HepG2 (cell line): Measurements from ENCODE around the gene LSM2. TPM values are rescaled to one million over a fixed set of nuclear protein-coding genes. Genes with fewer than 3 reads are reported as not detected.

ENCODE experiments used
- AFF4 ChIP-seq: sonication (generic); formaldehyde crosslinking; IDR thresholded peaks from 2 replicates; pipeline ENCODE4 v1.4.0; 2020; ENCODE audit warnings: missing genetic modification reagents
- ARID5B ChIP-seq: IDR thresholded peaks from 2 replicates; pipeline ENCODE4 v1.4.0; 2020; ENCODE audit warnings: mild to moderate bottlenecking, missing genetic modification reagents
- FOXM1 ChIP-seq: sonication (generic); formaldehyde crosslinking; IDR thresholded peaks from 2 replicates; pipeline ENCODE4 v1.5.0; 2020; ENCODE audit warnings: missing genetic modification reagents
- SRSF1 ChIP-seq: fragments of 200-400 bp; formaldehyde crosslinking; optimal IDR thresholded peaks from 2 replicates; pipeline ENCODE3; 2017; ENCODE audit warnings: mild to moderate bottlenecking, low read depth, low read length, moderate library complexity
- SRY ChIP-seq: sonication (generic); formaldehyde crosslinking; IDR thresholded peaks from 2 replicates; pipeline ENCODE4 v1.8.0; 2022; ENCODE audit warnings: mild to moderate bottlenecking, missing genetic modification reagents
- UBTF ChIP-seq: sonication (generic); formaldehyde crosslinking; IDR thresholded peaks from 2 replicates; pipeline ENCODE4 v1.4.0; 2020; ENCODE audit warnings: mild to moderate bottlenecking, missing genetic modification reagents
- YEATS2 ChIP-seq: sonication (generic); formaldehyde crosslinking; IDR thresholded peaks from 2 replicates; pipeline ENCODE4 v1.4.0; 2020; ENCODE audit warnings: missing genetic modification reagents, borderline replicate concordance
- ZKSCAN8 ChIP-seq: IDR thresholded peaks from 2 replicates; pipeline ENCODE4 v1.6.1; 2016; ENCODE audit warnings: borderline replicate concordance, missing genetic modification reagents, missing compliant biosample characterization
- ZNF224 ChIP-seq: sonication (generic); formaldehyde crosslinking; IDR thresholded peaks from 2 replicates; pipeline ENCODE4 v1.5.0; 2020; ENCODE audit warnings: mild to moderate bottlenecking, missing genetic modification reagents
- polyA plus RNA-seq, 8 experiments: library from polyadenylated mRNA; depleted of rRNA in 3 of 8; stranded (reverse) in 7 of 8; unstranded in 1 of 8; fragments of >200 nt; fragmentation: Illumina TruSeq in 4 of 8; extraction: Trizol in 4 of 8; gene quantifications; 2 replicates each; pipeline versions ENCODE4 v1.2.1 to v1.2.3, GENCODE V29; 2011 to 2016; ENCODE audit warnings: low read depth in 4 of 8, missing spikeins in 1 of 8, mixed read lengths in 1 of 8; ENCODE audit not compliant: insufficient read depth in 1 of 8
- total RNA-seq, 5 experiments: library from RNA; depleted of rRNA; stranded (reverse); fragments of >200 nt; fragmentation: Illumina TruSeq; extraction: Trizol; gene quantifications; 2 replicates each; pipeline ENCODE4 v1.2.3, GENCODE V29; 2016; ENCODE audit warnings: low read depth in 1 of 5
- TF ChIP-seq, protein P1 (sequence below): sonication (generic); formaldehyde crosslinking; conservative IDR thresholded peaks from 2 replicates; pipeline ENCODE4 v1.8.0; 2022; ENCODE audit warnings: low read depth, missing genetic modification reagents
- TF ChIP-seq, protein P2 (sequence below): sonication (generic); formaldehyde crosslinking; IDR thresholded peaks from 2 replicates; pipeline ENCODE4 v1.4.0; 2020; ENCODE audit warnings: missing genetic modification reagents, borderline replicate concordance
- TF ChIP-seq, protein P3 (sequence below): sonication (generic); formaldehyde crosslinking; IDR thresholded peaks from 2 replicates; pipeline ENCODE4 v1.4.0; 2020; ENCODE audit warnings: mild to moderate bottlenecking, low read depth, missing genetic modification reagents
- TF ChIP-seq, protein P4 (sequence below): sonication (generic); formaldehyde crosslinking; IDR thresholded peaks from 2 replicates; pipeline ENCODE4 v1.4.0; 2020; ENCODE audit warnings: mild to moderate bottlenecking, missing genetic modification reagents

The LSM2 gene
- total and polyA plus RNA-seq, 2 of the 13 experiments (the other 11 are each of a cell fraction or from before 2014, with no cell fraction given), result 69.4 to 90.5 TPM

DNA sequence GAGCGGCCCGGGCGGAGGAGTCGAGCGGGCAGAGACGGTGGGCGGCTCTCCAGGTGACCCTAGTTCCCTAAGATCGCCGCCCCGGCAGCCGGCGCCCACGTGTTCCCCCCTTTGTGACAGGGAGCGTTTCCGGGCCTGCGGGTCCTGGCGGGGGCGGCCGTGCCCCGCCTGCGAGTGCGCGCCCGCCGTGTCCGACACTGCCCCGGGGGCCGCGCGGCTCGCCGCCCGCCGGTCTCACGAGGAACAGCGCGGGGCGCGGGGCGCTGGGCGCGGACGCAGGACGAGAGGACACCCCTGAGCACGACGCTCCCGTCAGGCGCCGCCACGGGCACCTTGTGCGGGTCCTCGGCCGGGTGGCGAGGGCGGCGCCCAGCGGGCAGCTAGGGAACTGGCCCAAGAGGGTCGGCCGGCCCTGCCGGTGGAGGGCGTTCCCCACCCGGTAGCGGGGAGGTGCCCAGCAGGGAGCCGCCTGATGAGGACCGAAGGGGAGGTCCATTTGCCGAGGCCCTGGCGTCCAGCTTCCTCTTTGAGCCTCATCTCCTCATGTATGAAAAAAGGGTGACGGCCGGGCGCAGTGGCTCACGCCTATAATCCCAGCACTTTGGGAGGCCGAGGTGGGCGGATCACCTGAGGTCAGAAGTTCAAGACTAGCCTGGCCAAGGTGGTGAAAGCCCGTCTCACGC is 11.0 kb downstream of the LSM2 start, which contains the start of gene VARS1 (continued):
- TF ChIP-seq, protein P1, sequence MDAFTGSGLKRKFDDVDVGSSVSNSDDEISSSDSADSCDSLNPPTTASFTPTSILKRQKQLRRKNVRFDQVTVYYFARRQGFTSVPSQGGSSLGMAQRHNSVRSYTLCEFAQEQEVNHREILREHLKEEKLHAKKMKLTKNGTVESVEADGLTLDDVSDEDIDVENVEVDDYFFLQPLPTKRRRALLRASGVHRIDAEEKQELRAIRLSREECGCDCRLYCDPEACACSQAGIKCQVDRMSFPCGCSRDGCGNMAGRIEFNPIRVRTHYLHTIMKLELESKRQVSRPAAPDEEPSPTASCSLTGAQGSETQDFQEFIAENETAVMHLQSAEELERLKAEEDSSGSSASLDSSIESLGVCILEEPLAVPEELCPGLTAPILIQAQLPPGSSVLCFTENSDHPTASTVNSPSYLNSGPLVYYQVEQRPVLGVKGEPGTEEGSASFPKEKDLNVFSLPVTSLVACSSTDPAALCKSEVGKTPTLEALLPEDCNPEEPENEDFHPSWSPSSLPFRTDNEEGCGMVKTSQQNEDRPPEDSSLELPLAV, result 0 out of 2 replicates have a peak, but pooled peaks have one; percentile 35
- TF ChIP-seq ARID5B (CRISPR knock-in tag) (peak; percentile 60; the same call in 1 of the 2 replicates), SRSF1 (no peak), YEATS2 (peak; percentile 88), ZKSCAN8 (CRISPR knock-in tag) (peak; percentile 19; the same call in 1 of the 2 replicates), UBTF (CRISPR knock-in tag) (peak; percentile 85), SRY (CRISPR knock-in tag) (peak; percentile 90), ZNF224 (CRISPR knock-in tag) (peak; percentile 80; the same call in 1 of the 2 replicates), AFF4 (no peak), FOXM1 (peak; percentile 81; the same call in 1 of the 2 replicates)
- TF ChIP-seq, protein P2, sequence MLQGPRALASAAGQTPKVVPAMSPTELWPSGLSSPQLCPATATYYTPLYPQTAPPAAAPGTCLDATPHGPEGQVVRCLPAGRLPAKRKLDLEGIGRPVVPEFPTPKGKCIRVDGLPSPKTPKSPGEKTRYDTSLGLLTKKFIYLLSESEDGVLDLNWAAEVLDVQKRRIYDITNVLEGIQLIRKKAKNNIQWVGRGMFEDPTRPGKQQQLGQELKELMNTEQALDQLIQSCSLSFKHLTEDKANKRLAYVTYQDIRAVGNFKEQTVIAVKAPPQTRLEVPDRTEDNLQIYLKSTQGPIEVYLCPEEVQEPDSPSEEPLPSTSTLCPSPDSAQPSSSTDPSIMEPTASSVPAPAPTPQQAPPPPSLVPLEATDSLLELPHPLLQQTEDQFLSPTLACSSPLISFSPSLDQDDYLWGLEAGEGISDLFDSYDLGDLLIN (CRISPR knock-in tag), result no peak
- TF ChIP-seq, protein P3, sequence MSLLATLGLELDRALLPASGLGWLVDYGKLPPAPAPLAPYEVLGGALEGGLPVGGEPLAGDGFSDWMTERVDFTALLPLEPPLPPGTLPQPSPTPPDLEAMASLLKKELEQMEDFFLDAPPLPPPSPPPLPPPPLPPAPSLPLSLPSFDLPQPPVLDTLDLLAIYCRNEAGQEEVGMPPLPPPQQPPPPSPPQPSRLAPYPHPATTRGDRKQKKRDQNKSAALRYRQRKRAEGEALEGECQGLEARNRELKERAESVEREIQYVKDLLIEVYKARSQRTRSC (CRISPR knock-in tag), result no peak
- TF ChIP-seq, protein P4, sequence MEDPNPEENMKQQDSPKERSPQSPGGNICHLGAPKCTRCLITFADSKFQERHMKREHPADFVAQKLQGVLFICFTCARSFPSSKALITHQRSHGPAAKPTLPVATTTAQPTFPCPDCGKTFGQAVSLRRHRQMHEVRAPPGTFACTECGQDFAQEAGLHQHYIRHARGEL (CRISPR knock-in tag), result peak; percentile 98
